CD14-positive monocyte (primary cell): ENCODE measurements around the gene ATF6B. TPM values are rescaled to one million over a fixed set of nuclear protein-coding genes. Genes with fewer than 3 reads are reported as not detected.
A peak's percentile ranks its signal among the peaks of the same experiment; 100 is the strongest.

Experiments
- DNase-seq, 3 donors: peaks; one replicate each; pipeline ENCODE4 v3.0.0-alpha.2; 2011 to 2022
- H2AFZ ChIP-seq: 2 replicates; pipeline ENCODE4 v1.6.0; 2012; ENCODE audit warnings: mild to moderate bottlenecking, low read depth, low read length, inconsistent platforms; ENCODE audit not compliant: insufficient read depth, poor library complexity, severe bottlenecking
- H3K27ac ChIP-seq, 2 donors: 1 replicate in 1 of 2; 2 replicates in 1 of 2; pipeline ENCODE4 v1.5.1; 2012 to 2013; ENCODE audit warnings: low read length in 2 of 2, control low read depth in 1 of 2, inconsistent platforms in 1 of 2, low read depth in 1 of 2, mild to moderate bottlenecking in 1 of 2
- H3K27me3 ChIP-seq, 2 donors: one replicate each; pipeline versions ENCODE4 v1.6.0 to v1.6.1; 2011 to 2013; ENCODE audit warnings: low read length in 2 of 2; ENCODE audit not compliant: control insufficient read depth in 2 of 2, insufficient read depth in 2 of 2
- H3K36me3 ChIP-seq, 2 donors: replicated peaks in 1 of 2; 1 replicate in 1 of 2; 2 replicates in 1 of 2; pipeline versions ENCODE4 v1.5.1 to v1.6.1; 2012 to 2013; ENCODE audit warnings: low read length in 2 of 2, control low read depth in 1 of 2, inconsistent platforms in 1 of 2, mild to moderate bottlenecking in 1 of 2; ENCODE audit not compliant: insufficient read depth in 2 of 2, control insufficient read depth in 1 of 2
- H3K4me1 ChIP-seq, 2 donors: 1 replicate in 1 of 2; 2 replicates in 1 of 2; pipeline versions ENCODE4 v1.5.1 to v1.6.1; 2012 to 2013; ENCODE audit warnings: low read length in 2 of 2, control low read depth in 1 of 2, inconsistent platforms in 1 of 2, mild to moderate bottlenecking in 1 of 2, moderate library complexity in 1 of 2; ENCODE audit not compliant: insufficient read depth in 2 of 2, control insufficient read depth in 1 of 2
- H3K4me2 ChIP-seq: replicated peaks from 2 replicates; pipeline ENCODE3; 2012; ENCODE audit warnings: low read length, moderate library complexity, mild to moderate bottlenecking; ENCODE audit not compliant: poor library complexity, severe bottlenecking; ENCODE audit errors: extremely low read depth
- H3K4me3 ChIP-seq, 3 experiments: fragments of 200-600 bp in 1 of 3; sonication (generic) in 1 of 3; replicated peaks in 1 of 3; 1 replicate in 2 of 3; 2 replicates in 1 of 3; pipeline ENCODE4 v1.5.1; 2011 to 2013; ENCODE audit warnings: low read length in 3 of 3, mild to moderate bottlenecking in 3 of 3, control low read depth in 2 of 3, low read depth in 2 of 3, inconsistent platforms in 1 of 3, moderate library complexity in 1 of 3
- H3K79me2 ChIP-seq: 2 replicates; pipeline ENCODE4 v1.6.0; 2012; ENCODE audit warnings: mild to moderate bottlenecking, control low read depth, inconsistent platforms, low read length, moderate library complexity; ENCODE audit not compliant: insufficient read depth
- H3K9ac ChIP-seq: 2 replicates; pipeline ENCODE4 v1.6.0; 2017; ENCODE audit warnings: low read length, mild to moderate bottlenecking; ENCODE audit not compliant: insufficient read depth, poor library complexity, severe bottlenecking
- H3K9me3 ChIP-seq, 2 donors: replicated peaks in 1 of 2; 1 replicate in 1 of 2; 2 replicates in 1 of 2; pipeline versions ENCODE4 v1.5.1 to v1.6.1; 2012 to 2013; ENCODE audit warnings: low read length in 2 of 2, control low read depth in 1 of 2; ENCODE audit not compliant: control insufficient read depth in 1 of 2, insufficient read depth in 1 of 2
- H4K20me1 ChIP-seq: 2 replicates; pipeline ENCODE4 v1.6.0; 2012; ENCODE audit warnings: mild to moderate bottlenecking, low read length, control low read depth, moderate library complexity; ENCODE audit not compliant: insufficient read depth
- H3K27ac Mint-ChIP-seq, 7 donors: one replicate each; pipeline ENCODE4 v1.8.0; 2020; ENCODE audit warnings: mild to moderate bottlenecking in 7 of 7, mixed read lengths in 7 of 7, moderate library complexity in 6 of 7, inconsistent platforms in 2 of 7
- H3K27me3 Mint-ChIP-seq, 3 donors: one replicate each; pipeline ENCODE4 v1.8.0; 2021 to 2022; ENCODE audit warnings: low read depth in 3 of 3, mild to moderate bottlenecking in 3 of 3, mixed read lengths in 3 of 3, moderate library complexity in 3 of 3, inconsistent platforms in 1 of 3
- H3K36me3 Mint-ChIP-seq, 2 donors: one replicate each; pipeline ENCODE4 v1.8.0; 2020; ENCODE audit warnings: mixed read lengths in 2 of 2, inconsistent platforms in 1 of 2, mild to moderate bottlenecking in 1 of 2
- H3K4me1 Mint-ChIP-seq: one replicate; pipeline ENCODE4 v1.8.0; 2020; ENCODE audit warnings: mild to moderate bottlenecking, mixed read lengths
- H3K4me3 Mint-ChIP-seq, 2 donors: one replicate each; pipeline ENCODE4 v1.8.0; 2020; ENCODE audit warnings: mild to moderate bottlenecking in 2 of 2, mixed read lengths in 2 of 2, moderate library complexity in 1 of 2
- H3K9me3 Mint-ChIP-seq, 7 donors: one replicate each; pipeline ENCODE4 v1.8.0; 2020 to 2022; ENCODE audit warnings: mixed read lengths in 7 of 7, mild to moderate bottlenecking in 6 of 7, moderate library complexity in 6 of 7, inconsistent platforms in 2 of 7
- WGBS: methylation state at CpG from one replicate; pipeline ENCODE4 v1.1.5; 2013; ENCODE audit warnings: missing lambda C conversion rate; ENCODE audit not compliant: insufficient coverage; 5-methylcytosine and 5-hydroxymethylcytosine counted together
- intact Hi-C, 2 donors: fragments of 100-400 bp; cut with micrococcal nuclease; formaldehyde crosslinking; loops; one replicate each; pipeline versions ENCODE4 v1.15.0 to v1.15.1; 2023
- polyA plus RNA-seq, 3 donors: library from polyadenylated mRNA; depleted of rRNA in 1 of 3; unstranded in 2 of 3; stranded (reverse) in 1 of 3; fragments of 300-500 nt in 2 of 3; fragments of >200 nt in 1 of 3; fragmentation: Illumina TruSeq in 2 of 3; gene quantifications; 1 replicate in 2 of 3; 2 replicates in 1 of 3; pipeline ENCODE4 v1.2.3, GENCODE V29; 2012 to 2021
- TF ChIP-seq, protein P1 (sequence below): fragments of 200-600 bp; IDR thresholded peaks from one replicate; pipeline ENCODE4 v1.8.0; 2022; ENCODE audit warnings: antibody characterized with exemption, mild to moderate bottlenecking

The ATF6B gene
- polyA plus RNA-seq, 3 donors, result 15.7 to 147 (median 17.8) TPM

DNA sequence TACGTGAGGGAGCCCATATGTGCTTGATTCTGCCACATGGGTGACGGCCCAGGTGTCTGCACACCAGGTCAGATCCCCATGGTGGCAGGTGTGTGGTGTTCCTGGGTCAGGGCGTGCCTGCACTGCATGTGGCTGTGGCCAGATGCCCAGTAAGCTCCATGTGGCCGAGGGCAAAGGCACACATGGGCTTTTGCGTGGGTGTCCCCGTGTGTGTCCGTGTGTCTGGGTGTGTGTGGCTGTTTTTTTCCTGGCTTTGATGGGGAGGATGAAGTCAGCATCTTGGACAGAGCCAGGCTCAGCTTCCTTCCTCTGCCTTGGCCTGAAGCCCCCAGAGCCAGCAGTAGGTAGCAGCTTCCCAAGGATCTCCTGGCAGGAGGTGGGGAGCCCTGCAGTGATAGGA is 17.4 kb downstream of the ATF6B start:
- Mint-ChIP-seq H3K4me1 (peaks cover 8% of the 10 kb centered on the region), H3K27ac (no peak overlapping the region), H3K9me3 (peaks cover 0 to 2% (median 0%) of the 10 kb centered on the region in 7 donors), H3K4me3 (no peak overlapping the region), H3K27me3 (peaks cover 25 to 44% (median 32%) of the 10 kb centered on the region in 3 donors), H3K36me3 (peaks cover 26 to 30% of the 10 kb centered on the region in 2 donors)
- Histone ChIP-seq H3K27me3 (peaks cover 3 to 21% of the 10 kb centered on the region in 2 donors), H3K36me3 (peaks cover 6 to 19% of the 10 kb centered on the region in 2 donors), H3K9me3 (no peaks in the 10 kb centered on the region), H2AFZ (no peak overlapping the region), H3K9ac (no peak overlapping the region), H3K4me3 (no peak overlapping the region), H4K20me1 (peaks cover 9% of the 10 kb centered on the region), H3K4me1 (no peaks in the 10 kb centered on the region), H3K27ac (no peak overlapping the region), H3K4me2 (no peak overlapping the region), H3K79me2 (no peaks in the 10 kb centered on the region)
- WGBS, result 87% methylated on average over 7 of the region's 7 CpGs
- no peak for DNase-seq
- intact Hi-C loops, result no loop called here
- TF ChIP-seq, protein P1, sequence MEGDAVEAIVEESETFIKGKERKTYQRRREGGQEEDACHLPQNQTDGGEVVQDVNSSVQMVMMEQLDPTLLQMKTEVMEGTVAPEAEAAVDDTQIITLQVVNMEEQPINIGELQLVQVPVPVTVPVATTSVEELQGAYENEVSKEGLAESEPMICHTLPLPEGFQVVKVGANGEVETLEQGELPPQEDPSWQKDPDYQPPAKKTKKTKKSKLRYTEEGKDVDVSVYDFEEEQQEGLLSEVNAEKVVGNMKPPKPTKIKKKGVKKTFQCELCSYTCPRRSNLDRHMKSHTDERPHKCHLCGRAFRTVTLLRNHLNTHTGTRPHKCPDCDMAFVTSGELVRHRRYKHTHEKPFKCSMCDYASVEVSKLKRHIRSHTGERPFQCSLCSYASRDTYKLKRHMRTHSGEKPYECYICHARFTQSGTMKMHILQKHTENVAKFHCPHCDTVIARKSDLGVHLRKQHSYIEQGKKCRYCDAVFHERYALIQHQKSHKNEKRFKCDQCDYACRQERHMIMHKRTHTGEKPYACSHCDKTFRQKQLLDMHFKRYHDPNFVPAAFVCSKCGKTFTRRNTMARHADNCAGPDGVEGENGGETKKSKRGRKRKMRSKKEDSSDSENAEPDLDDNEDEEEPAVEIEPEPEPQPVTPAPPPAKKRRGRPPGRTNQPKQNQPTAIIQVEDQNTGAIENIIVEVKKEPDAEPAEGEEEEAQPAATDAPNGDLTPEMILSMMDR, result no peak

- Mint-ChIP-seq H3K4me3 (peak overlapping the region in 1 of 2 donors; percentile 61), H3K27ac (peak overlapping the region in 1 of 7 donors; percentile 42)
- TF ChIP-seq, protein P1, result no peak
These were observed 18.3 kb downstream of the ATF6B start for GRCh38 chr6:32109765-32110160.

More at GRCh38 chr6:32109765-32110160, 18.3 kb downstream of the ATF6B start:
- Mint-ChIP-seq H3K9me3 (peaks cover 0 to 2% (median 1%) of the 10 kb centered on the region in 7 donors), H3K27me3 (peaks cover 23 to 48% (median 34%) of the 10 kb centered on the region in 3 donors), H3K4me1 (peaks cover 8% of the 10 kb centered on the region), H3K36me3 (peaks cover 18 to 22% of the 10 kb centered on the region in 2 donors)
- intact Hi-C loops, result no loop called here
- H3K4me2 ChIP-seq, result no peak overlapping the region
- no peaks in the 10 kb centered on the region for H3K9me3 ChIP-seq
- peaks cover 3 to 21% of the 10 kb centered on the region in 2 donors for H3K27me3 ChIP-seq
- 75% methylated on average over 2 of the region's 6 CpGs for WGBS
- peaks cover 2 to 14% of the 10 kb centered on the region in 2 donors for H3K36me3 ChIP-seq
- no peak overlapping the region for H3K4me3 ChIP-seq
- no peak for DNase-seq
- no peak overlapping the region for H3K9ac ChIP-seq
- H2AFZ ChIP-seq, result no peak overlapping the region
- no peak overlapping the region for H3K27ac ChIP-seq
- peaks cover 9% of the 10 kb centered on the region for H4K20me1 ChIP-seq
- no peaks in the 10 kb centered on the region for H3K79me2 ChIP-seq
- H3K4me1 ChIP-seq, result no peaks in the 10 kb centered on the region
